Thyroid gland (tissue), 4 donors: Measurements from ENCODE around the gene APOLD1.

ENCODE experiments used
- CTCF ChIP-seq, 6 experiments: fragments of 200-600 bp in 3 of 6; fragments of 450-650 bp in 3 of 6; sonication (generic) in 3 of 6; IDR thresholded peaks; one replicate each; pipeline ENCODE4 v1.5.1; 2016 to 2019; ENCODE audit warnings: antibody characterized with exemption in 6 of 6, mild to moderate bottlenecking in 2 of 6, inconsistent platforms in 1 of 6, moderate library complexity in 1 of 6
- POLR2A ChIP-seq, 2 donors: fragments of 450-650 bp; IDR thresholded peaks; one replicate each; pipeline ENCODE4 v1.6.1; 2017; ENCODE audit warnings: antibody characterized with exemption in 2 of 2, mild to moderate bottlenecking in 2 of 2, moderate library complexity in 1 of 2

- TF ChIP-seq CTCF (IDR thresholded peaks at IDR 0.05) (no peak), POLR2A (IDR thresholded peaks at IDR 0.05) (no peak)
These were observed 25.1 kb downstream of the APOLD1 start for GRCh38 chr12:12810553-12811021.
